SK-MEL-5 (cell line): ENCODE measurements around the gene CDCP1. TPM values are rescaled to one million over a fixed set of nuclear protein-coding genes. Genes with fewer than 3 reads are reported as not detected.
"Not testable (repeated sequence)": the region's sequence is repeated elsewhere in the genome, so short reads cannot be mapped to it uniquely, and the experiment has no call there.

ENCODE experiments used
- DNase-seq: peaks from one replicate; pipeline ENCODE4 v3.0.0-alpha.2; 2016; ENCODE audit warnings: low read depth, low spot score
- in situ Hi-C: cut with HindIII; loops from 2 replicates; pipeline ENCODE4 v1.10.0; 2016; ENCODE audit warnings: low sequenced_read_pairs, high pct_unique_total_duplicates, low pct_unique_long_range_greater_than_20kb
- total RNA-seq: library from RNA; depleted of rRNA; stranded (reverse); fragments of >200 nt; shearing (Covaris generic); gene quantifications from 2 replicates; pipeline ENCODE4 v1.2.3, GENCODE V29; 2014

Gene CDCP1
- total RNA-seq, 1 experiment from 2014 or later = not detected

DNA sequence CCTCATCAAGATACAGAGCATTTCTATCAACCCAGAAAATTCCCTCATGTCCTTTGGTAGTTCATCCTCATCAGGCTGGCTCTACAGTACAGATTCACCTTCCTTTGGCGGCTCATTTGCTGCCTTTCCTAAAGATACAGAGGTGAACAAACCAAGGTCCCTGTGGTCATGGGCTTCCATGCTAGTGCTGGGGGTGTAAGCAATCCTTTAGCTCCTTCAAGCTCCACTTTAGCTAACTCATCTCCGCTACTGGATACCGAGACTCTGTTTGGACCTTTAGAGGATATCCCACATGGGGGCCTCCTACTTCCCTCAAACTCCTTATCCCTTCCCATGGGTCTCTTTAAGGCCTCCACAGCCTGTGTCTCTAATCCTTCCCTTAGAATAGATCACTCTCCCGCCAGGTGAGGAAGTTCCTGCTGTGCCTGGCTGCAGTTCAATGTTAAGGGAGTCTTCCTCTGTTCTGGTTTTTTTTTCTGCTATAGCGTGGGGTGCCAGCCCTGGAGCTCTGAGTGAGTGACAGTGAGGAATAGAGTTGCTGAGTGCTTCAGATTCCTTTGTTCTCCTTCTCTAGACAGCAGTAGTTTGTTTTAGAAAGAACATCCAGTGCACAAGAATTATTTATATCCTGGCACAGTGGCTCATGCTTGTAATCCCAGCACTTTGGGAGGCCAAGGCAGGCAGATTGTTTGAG is 89.4 kb downstream of the CDCP1 start:
- DNase-seq = no peak
- in situ Hi-C loops = no loop called here

DNA sequence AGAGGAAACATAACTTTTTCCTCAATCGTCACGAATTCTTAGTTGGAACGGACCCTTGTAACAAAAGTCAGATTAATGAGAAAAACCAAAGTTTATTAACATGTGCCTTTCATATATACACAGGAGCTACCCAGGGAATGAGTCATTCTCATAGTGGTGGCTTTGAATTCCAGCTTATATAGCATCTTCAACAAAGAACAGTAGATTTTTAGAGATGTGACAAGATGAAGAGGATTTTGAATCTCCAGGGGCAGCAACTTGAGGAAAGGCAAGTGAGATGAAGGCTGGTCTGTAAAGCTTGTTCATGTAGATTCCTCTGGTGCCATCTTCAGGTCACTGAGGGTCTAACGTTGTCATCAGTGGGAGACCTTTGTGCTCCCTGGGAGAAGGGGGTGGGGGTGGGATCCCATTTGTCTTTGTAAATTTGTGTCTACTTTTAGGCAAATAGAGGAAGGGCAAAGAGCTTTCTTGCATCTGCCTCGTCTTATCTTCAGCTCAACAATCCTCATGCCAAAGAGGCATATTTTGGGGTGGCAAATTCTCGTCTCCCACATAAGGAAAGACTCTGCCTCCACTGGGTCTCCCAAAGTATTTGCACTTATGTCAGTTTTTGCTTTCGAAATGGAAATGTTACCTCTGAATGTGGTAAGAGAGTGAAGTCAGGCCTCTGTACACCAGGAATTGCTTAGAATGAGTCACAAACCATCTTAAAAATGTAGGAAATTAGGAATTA is 90.6 kb downstream of the CDCP1 start:
- DNase-seq = peak; percentile 85
- in situ Hi-C loops = no loop called here

DNA sequence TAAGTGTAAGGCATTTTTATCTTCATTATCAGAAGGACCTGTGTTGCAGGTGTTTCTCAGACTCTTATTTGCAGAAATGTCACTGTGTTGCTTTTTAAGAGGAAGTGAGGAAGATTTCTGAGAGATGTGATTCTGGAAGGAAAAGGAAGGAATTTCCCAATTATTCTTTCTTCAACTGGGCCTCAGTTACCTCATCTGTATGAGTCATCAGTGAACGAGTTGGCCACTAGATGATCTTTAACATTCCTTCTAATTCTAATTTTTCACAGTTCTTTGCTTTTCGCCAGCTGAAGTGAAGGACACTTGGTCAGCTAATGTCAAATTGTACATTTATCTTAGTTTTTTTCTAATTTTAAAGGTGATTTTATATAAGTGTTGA is 91.2 kb downstream of the CDCP1 start:
- in situ Hi-C loops = no loop called here
- no peak for DNase-seq

GRCh38 chr3:45054196-45054857 is 91.9 kb downstream of the CDCP1 start:
- DNase-seq = no peak
- in situ Hi-C loops = no loop called here

DNA sequence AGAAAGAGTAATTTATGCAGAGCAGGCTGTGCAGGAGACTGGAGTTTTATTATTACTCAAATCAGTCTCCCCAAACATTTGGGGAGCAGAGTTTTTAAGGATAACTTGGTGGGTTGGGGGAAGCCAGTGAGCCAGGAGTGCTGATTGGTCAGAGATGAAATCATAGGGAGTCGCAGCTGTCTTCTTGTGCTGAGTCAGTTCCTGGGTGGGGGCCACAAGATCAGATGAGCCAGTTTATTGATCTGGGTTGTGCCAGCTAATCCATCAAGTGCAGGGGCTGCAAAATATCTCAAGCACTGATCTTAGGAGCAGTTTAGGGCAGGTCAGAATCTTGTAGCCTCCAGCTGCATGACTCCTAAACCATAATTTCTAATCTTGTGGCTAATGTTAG is 92.4 kb downstream of the CDCP1 start:
- DNase-seq, in situ Hi-C loops: not testable (repeated sequence)

DNA sequence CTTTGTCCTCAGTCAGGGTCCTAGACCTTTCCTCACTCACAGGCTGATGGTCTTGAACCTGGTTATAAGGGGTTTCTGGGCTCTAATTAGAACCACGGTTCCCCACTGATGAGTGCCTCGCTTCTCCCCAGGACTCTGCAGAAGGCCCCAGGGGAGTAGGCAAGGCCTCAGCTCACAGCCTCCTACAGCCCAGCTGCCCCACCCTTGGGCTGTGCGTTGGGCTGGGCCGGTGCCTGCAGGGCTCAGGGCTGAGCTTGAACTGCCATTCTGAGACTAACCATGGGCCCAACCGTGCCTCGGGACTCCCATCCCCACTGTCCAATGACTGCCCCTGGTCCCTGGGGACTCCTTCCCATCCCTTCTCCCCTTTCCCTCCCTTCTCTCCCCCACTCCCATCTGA is 94.5 kb downstream of the CDCP1 start:
- DNase-seq = no peak
- in situ Hi-C loops = no loop called here

- no peak for DNase-seq
- in situ Hi-C loops = no loop called here
These were observed 96.4 kb downstream of the CDCP1 start for GRCh38 chr3:45049807-45050206.

DNA sequence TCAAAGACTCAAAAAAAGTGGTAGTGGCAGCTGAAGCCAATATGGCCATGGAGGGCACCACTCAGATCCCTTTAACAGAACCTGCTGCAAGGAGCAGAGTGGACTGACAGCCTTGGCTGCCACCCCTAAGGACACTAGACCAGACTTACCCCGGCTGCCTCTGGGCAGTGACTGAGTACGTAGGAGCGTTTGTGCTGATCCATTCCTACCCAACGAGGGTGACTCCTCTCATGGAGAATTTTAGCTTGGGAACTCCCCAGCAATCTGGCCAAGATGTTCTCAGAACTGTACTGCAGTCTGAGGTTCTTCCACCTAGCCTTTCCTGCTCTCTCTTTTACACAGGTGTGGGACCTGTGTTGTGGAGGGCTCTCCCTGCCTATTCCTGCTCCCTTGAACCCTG is 97.9 kb downstream of the CDCP1 start:
- in situ Hi-C loops = no loop called here
- DNase-seq = no peak

- in situ Hi-C loops = no loop called here
- peak; percentile 39 for DNase-seq
These were observed 102.4 kb downstream of the CDCP1 start for GRCh38 chr3:45043728-45044299.

- no peak for DNase-seq
- in situ Hi-C loops = no loop called here
These were observed 104.0 kb downstream of the CDCP1 start for GRCh38 chr3:45042162-45042561.

GRCh38 chr3:45041666-45042065 is 104.5 kb downstream of the CDCP1 start:
- DNase-seq = no peak
- in situ Hi-C loops = no loop called here

- in situ Hi-C loops = no loop called here
- peak; percentile 97 for DNase-seq
These were observed 108.3 kb downstream of the CDCP1 start for GRCh38 chr3:45037720-45038455.

DNA sequence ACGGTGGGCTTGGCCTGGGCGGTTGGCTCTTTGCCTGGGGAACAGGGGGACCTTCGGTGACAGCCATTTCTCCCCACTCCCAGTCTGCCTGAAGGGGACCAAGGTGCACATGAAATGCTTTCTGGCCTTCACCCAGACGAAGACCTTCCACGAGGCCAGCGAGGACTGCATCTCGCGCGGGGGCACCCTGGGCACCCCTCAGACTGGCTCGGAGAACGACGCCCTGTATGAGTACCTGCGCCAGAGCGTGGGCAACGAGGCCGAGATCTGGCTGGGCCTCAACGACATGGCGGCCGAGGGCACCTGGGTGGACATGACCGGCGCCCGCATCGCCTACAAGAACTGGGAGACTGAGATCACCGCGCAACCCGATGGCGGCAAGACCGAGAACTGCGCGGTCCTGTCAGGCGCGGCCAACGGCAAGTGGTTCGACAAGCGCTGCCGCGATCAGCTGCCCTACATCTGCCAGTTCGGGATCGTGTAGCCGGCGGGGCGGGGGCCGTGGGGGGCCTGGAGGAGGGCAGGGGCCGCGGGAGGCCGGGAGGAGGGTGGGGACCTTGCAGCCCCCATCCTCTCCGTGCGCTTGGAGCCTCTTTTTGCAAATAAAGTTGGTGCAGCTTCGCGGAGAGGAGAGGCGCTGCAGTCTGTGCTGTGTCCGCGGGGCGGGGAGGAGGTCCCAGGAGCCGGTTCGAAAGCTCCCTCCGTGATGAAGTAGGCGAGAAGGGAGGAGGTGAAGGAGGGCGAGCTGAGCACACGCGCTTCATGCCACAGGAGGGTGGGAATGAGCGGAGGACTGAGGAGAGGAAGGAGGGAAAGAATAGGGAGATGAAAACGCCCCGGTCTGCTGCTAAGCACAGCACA is 110.5 kb downstream of the CDCP1 start:
- in situ Hi-C loops = no loop called here
- no peak for DNase-seq

- in situ Hi-C loops = no loop called here
- DNase-seq = no peak
These were observed 111.4 kb downstream of the CDCP1 start for GRCh38 chr3:45034612-45035252.

GRCh38 chr3:45033791-45034190 is 112.4 kb downstream of the CDCP1 start:
- no peak for DNase-seq
- in situ Hi-C loops = no loop called here
